Measurements from ENCODE around the gene BSPRY. TPM values are rescaled to one million over a fixed set of nuclear protein-coding genes. Genes with fewer than 3 reads are reported as not detected.
"Not testable (repeated sequence)": the region's sequence is repeated elsewhere in the genome, so short reads cannot be mapped to it uniquely, and the experiment has no call there.

The BSPRY gene
- total RNA-seq, 1 donor: 0.42 TPM

- no peak overlapping the region for H3K4me3 ChIP-seq (ENCODE audit: low read length)
- H3K27me3 ChIP-seq (ENCODE audit: insufficient read depth, low read length): no peaks in the 10 kb centered on the region
- H3K9me3 ChIP-seq (ENCODE audit: low read depth, low read length): no peaks in the 10 kb centered on the region
- H3K4me1 ChIP-seq (ENCODE audit: insufficient read depth, low read length): peaks cover 12% of the 10 kb centered on the region
Observed at GRCh38 chr9:113373256-113373655, 23.9 kb downstream of the BSPRY start.

DNA sequence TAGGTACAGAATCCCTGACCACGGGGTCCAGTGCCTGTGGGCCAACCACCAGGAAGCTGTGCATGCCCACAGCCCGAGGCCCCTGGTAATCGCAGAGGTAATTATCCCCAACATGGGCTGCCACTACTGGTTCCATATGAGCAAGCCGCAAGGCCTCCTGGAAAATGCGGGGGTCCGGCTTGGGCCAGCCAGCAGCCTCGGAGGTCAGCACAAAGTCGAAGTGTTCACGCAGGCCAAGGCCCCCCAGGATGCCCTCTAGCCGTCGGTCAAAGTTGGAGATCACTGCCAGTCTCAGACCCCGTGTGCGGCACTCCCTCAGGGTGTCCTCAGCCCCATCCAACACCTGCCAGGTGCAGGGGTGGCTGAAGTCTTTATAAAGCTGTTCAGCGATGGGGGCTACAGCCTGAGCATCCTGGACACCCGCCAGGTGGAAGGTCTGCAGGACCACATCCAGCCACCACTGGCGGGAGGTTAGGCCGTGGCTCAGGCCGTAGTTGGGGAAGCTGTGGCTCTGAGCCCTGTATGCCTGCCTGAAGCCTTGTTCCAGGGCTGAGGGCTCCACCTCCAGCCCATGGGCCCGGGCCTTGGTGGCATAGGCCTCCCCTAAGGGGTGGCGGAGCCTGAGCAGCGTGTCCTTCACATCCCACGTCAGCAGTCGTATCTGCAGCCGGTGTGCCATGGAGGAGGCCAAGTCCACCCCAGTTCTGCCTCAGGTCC is 24.5 kb downstream of the BSPRY start:
- Histone ChIP-seq H3K4me3 (ENCODE audit: low read length) (no peak overlapping the region), H3K4me1 (ENCODE audit: insufficient read depth, low read length) (peaks cover 12% of the 10 kb centered on the region), H3K9me3 (ENCODE audit: low read depth, low read length) (no peaks in the 10 kb centered on the region), H3K27me3 (ENCODE audit: insufficient read depth, low read length) (no peaks in the 10 kb centered on the region)

DNA sequence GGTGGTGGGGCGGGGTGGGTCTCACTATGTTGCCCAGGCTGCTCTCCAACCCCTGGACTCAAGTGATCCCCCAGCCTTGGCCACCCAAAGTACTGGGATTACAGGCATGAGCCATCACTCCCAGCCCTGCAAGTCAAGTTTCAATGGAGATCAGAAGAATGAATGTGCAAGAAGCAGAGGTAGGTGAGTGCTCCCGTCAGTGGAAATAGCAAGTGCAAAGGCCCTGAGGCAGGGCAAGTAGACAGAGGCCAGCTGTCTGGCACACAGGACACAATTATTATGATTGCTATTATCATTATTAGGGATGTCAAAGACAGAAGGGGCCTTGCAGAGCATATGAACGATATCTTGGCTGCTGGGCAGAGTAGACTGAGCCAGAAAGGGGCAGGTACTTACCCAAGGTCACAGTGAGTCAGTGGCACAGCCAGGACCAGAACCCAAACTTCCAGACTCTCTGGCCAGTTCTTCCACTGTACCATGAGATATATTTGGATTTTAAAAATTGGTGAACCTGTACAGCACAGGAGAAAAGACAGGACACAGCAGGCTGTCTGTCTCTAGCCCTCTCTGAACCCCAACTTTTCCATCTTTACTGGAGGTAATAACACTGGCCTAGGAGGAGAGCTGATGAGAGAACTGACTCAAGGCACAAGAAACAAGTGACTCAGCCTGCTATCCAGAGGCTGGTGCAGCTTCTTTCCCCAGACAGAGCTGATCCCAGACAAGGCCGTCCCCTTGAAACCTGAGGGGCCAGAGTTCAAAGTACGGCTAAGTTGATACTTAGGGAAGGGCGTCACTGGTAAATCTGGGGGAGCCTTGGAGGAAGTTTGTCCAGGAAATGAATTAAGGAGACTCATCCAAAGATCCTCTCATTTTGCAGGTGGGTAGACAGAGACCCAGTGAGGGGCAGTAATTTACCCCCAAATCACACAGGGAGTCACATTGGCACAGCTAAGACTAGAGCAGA is 26.0 kb downstream of the BSPRY start:
- Histone ChIP-seq H3K4me3 (ENCODE audit: low read length) (peak overlapping the region; percentile 31), H3K27me3 (ENCODE audit: insufficient read depth, low read length) (no peaks in the 10 kb centered on the region), H3K4me1 (ENCODE audit: insufficient read depth, low read length) (peaks cover 12% of the 10 kb centered on the region), H3K9me3 (ENCODE audit: low read depth, low read length) (no peaks in the 10 kb centered on the region)

GRCh38 chr9:113376634-113377567 is 27.6 kb downstream of the BSPRY start, which contains the start of gene HDHD3:
TSS of gene HDHD3 (minus strand) at chr9:113376986. CDS start at chr9:113374354, 2,632 bp downstream.
- Histone ChIP-seq H3K9me3 (ENCODE audit: low read depth, low read length) (no peaks in the 10 kb centered on the region), H3K4me3 (ENCODE audit: low read length) (peak within 1 kb of the TSS; percentile 77), H3K4me1 (ENCODE audit: insufficient read depth, low read length) (peaks cover 12% of the 10 kb centered on the region), H3K27me3 (ENCODE audit: insufficient read depth, low read length) (no peaks in the 10 kb centered on the region)

DNA sequence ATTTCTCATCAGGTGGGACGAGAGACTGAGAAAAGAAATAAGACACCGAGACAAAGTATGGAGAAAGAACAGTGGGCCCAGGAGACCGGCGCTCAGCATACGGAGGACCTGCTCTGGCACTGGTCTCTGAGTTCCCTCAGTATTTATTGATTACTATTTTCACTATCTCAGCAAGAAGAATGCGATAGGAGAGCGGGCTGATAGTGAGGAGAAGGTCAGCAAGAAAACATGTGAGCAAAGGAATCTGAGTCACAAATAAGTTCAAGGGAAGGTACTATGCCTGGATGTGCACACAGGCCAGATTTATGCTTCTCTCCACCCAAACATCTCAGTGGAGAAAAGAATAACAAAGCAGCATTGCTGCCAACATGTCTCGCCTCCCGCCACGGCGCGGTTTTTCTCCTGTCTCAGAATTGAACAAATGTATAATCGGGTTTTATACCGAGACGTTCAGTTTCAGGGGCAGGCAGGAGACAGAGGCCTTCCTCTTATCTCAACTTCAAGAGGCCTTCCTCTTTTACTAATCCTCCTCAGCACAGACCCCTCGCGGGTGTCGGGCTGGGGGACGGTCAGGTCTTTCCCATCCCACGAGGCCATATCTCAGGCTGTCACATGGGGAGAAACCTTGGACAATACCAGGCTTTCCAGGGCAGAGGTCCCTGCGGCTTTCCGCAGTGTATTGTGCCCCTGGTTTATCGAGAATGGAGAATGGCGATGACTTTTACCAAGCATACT is 29.9 kb downstream of the BSPRY start:
- H3K4me1 ChIP-seq (ENCODE audit: insufficient read depth, low read length): peaks cover 12% of the 10 kb centered on the region
- not testable (repeated sequence) for H3K9me3 ChIP-seq (ENCODE audit: low read depth, low read length); H3K4me3 ChIP-seq (ENCODE audit: low read length); H3K27me3 ChIP-seq (ENCODE audit: insufficient read depth, low read length)

- peaks cover 12% of the 10 kb centered on the region for H3K4me1 ChIP-seq (ENCODE audit: insufficient read depth, low read length)
- H3K27me3 ChIP-seq (ENCODE audit: insufficient read depth, low read length); H3K4me3 ChIP-seq (ENCODE audit: low read length); H3K9me3 ChIP-seq (ENCODE audit: low read depth, low read length): not testable (repeated sequence)
Observed at GRCh38 chr9:113379829-113380210, 30.5 kb downstream of the BSPRY start.

DNA sequence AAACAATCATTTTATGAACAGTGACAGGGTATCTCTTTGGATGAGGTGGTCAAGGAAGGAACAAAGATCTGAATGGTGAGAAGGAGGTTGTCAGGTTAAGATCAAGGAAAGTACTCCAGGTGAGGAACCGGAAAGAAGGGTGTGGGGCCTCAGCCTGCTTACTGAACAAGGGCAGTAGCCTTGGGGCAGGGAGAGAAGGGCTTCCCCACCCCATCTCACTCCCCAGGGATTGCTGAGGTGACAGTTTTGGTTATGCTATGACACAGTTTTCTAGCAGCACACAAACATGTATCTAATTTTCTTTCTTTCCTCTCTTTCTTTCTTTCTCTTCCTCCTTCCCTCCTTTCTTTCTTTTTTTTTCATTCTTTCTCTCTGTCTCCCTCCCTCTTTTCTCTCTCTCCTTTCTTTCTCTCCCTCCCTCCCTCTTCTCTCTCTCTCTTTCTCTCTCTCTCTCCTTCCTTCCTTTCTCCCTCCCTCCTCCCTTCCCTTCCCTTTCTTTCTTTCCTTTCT is 31.6 kb downstream of the BSPRY start:
- Histone ChIP-seq H3K9me3 (ENCODE audit: low read depth, low read length) (no peaks in the 10 kb centered on the region), H3K27me3 (ENCODE audit: insufficient read depth, low read length) (no peaks in the 10 kb centered on the region), H3K4me1 (ENCODE audit: insufficient read depth, low read length) (peaks cover 4% of the 10 kb centered on the region), H3K4me3 (ENCODE audit: low read length) (no peak overlapping the region)

- not testable (repeated sequence) for H3K27me3 ChIP-seq (ENCODE audit: insufficient read depth, low read length); H3K4me3 ChIP-seq (ENCODE audit: low read length); H3K4me1 ChIP-seq (ENCODE audit: insufficient read depth, low read length); H3K9me3 ChIP-seq (ENCODE audit: low read depth, low read length)
Observed at GRCh38 chr9:113381441-113381840, 32.1 kb downstream of the BSPRY start.

- Histone ChIP-seq H3K27me3 (ENCODE audit: insufficient read depth, low read length) (no peaks in the 10 kb centered on the region), H3K4me3 (ENCODE audit: low read length) (no peak overlapping the region), H3K9me3 (ENCODE audit: low read depth, low read length) (no peaks in the 10 kb centered on the region), H3K4me1 (ENCODE audit: insufficient read depth, low read length) (peaks cover 9% of the 10 kb centered on the region)
Observed at GRCh38 chr9:113381909-113382411, 32.6 kb downstream of the BSPRY start.

GRCh38 chr9:113386571-113387393 is 37.4 kb downstream of the BSPRY start:
- Histone ChIP-seq H3K27me3 (ENCODE audit: insufficient read depth, low read length) (no peaks in the 10 kb centered on the region), H3K9me3 (ENCODE audit: low read depth, low read length) (no peaks in the 10 kb centered on the region), H3K4me1 (ENCODE audit: insufficient read depth, low read length) (peaks cover 6% of the 10 kb centered on the region), H3K4me3 (ENCODE audit: low read length) (no peak overlapping the region)

DNA sequence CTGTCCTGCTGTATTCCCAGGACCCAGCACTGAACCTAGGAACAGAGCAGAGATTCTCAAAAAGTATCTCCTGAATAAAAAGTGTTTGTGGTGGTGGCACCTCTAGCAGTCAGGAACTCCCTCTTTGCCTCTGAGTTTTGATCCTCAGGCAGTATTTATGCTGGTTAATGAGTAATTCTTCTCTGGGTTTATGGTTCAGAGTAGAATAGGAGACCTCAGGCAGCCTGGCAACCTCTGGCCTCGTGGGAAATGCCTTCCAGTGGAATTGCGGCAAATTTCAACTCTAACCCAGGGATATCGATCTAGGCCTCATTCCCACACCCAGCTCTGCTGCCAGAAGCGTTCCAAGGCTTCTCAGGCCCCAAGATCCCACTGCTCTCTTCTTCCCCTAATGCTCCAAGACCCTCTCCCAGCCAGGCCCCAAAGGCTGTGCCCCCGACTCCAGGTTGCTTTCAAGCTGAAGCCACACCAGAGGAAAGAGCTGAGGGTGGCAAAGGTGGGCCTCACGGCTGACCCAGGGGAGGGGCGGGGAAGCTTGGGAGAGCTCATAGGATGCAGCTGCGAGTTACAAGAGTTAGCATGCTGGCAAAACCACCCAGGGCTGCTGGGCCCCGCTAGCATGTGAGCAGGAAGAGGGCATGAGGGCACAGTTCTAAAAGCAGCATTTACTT is 38.4 kb downstream of the BSPRY start:
- Histone ChIP-seq H3K4me1 (ENCODE audit: insufficient read depth, low read length) (peaks cover 6% of the 10 kb centered on the region), H3K4me3 (ENCODE audit: low read length) (no peak overlapping the region), H3K27me3 (ENCODE audit: insufficient read depth, low read length) (no peaks in the 10 kb centered on the region), H3K9me3 (ENCODE audit: low read depth, low read length) (no peaks in the 10 kb centered on the region)

DNA sequence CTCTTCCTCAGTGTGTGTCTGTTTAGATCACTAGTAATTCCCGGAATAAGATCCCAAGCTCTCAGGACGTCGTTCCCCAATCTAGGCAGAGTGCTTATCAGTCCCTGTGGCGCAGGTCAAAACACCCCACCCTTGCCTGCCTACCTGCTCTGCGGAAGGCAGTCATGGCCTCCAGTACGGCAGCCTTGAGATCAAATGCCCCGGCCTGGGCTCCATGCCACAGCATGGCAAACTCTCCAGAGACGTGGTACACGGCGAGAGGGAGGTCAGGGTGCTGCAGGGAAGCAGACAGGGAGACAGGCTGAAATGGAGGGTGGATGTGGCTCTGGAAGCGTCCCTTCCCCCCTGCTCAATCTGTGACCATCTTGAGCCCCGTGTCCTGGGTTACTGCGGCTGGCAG is 39.5 kb downstream of the BSPRY start:
- Histone ChIP-seq H3K27me3 (ENCODE audit: insufficient read depth, low read length) (no peaks in the 10 kb centered on the region), H3K4me1 (ENCODE audit: insufficient read depth, low read length) (peaks cover 6% of the 10 kb centered on the region), H3K4me3 (ENCODE audit: low read length) (no peak overlapping the region), H3K9me3 (ENCODE audit: low read depth, low read length) (no peaks in the 10 kb centered on the region)

DNA sequence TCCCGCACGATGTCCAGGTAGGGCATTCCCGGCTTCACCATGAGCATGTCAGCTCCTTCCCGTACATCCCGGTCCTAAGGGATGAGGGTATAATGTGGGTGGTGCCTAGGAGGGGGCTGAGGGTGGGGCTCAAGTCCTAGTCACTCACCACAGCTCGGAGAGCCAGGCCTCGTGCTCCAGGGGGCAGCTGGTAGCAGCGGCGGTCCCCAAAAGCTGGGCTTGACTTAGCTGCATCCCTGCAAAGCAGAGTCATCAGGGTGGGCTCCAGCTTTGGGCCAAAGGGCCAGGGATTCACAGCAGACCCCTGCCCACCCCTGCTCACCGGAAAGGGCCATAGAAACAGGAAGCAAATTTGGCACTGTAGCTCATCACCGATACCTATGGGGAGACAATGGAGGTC is 40.1 kb downstream of the BSPRY start:
- H3K9me3 ChIP-seq (ENCODE audit: low read depth, low read length): no peaks in the 10 kb centered on the region
- no peaks in the 10 kb centered on the region for H3K27me3 ChIP-seq (ENCODE audit: insufficient read depth, low read length)
- H3K4me1 ChIP-seq (ENCODE audit: insufficient read depth, low read length): peaks cover 6% of the 10 kb centered on the region
- no peak overlapping the region for H3K4me3 ChIP-seq (ENCODE audit: low read length)
